ENCODE results near the gene ZSCAN20.
"Not testable (repeated sequence)": the region's sequence is repeated elsewhere in the genome, so short reads cannot be mapped to it uniquely, and the experiment has no call there.

DNA sequence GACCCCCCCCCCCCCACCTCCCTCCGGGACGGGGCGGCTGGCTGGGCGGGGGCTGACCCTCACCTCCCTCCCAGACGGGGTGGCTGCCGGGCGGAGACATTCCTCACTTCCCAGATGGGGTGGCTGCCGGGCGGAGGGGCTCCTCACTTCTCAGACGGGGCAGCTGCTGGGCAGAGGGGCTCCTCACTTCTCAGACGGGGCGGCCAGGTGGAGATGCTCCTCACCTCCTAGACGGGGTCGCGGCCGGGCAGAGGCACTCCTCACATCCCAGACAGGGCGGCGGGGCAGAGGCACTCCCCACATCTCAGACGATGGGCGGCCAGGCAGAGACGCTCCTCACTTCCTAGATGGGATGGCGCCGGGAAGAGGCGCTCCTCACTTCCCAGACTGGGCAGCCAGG is 36.8 kb downstream of the ZSCAN20 start:
- not testable (repeated sequence) for TF ChIP-seq TAF1, POLR2AphosphoS5 (IDR thresholded peaks at IDR 0.05; ENCODE audit: low read depth, low read length)
